GM12891 (cell line): ENCODE data around the gene SLCO2A1.

Experiments used
- POLR2A ChIP-seq: IDR thresholded peaks from 2 replicates; pipeline ENCODE4 v1.6.1; 2011; ENCODE audit warnings: low read depth, low read length, control low read depth
- POLR2AphosphoS5 ChIP-seq: IDR thresholded peaks from 2 replicates; pipeline ENCODE4 v1.6.1; 2011; ENCODE audit warnings: low read depth, low read length, control low read depth
- POU2F2 ChIP-seq: IDR thresholded peaks from 2 replicates; pipeline ENCODE4 v1.6.1; 2011; ENCODE audit warnings: low read depth, mild to moderate bottlenecking, control low read depth, low read length, moderate library complexity
- SPI1 ChIP-seq: IDR thresholded peaks from 2 replicates; pipeline ENCODE4 v1.6.1; 2011; ENCODE audit warnings: low read depth, low read length, control low read depth
- TAF1 ChIP-seq: IDR thresholded peaks from 2 replicates; pipeline ENCODE4 v1.6.1; 2011; ENCODE audit warnings: low read depth, low read length, control low read depth

DNA sequence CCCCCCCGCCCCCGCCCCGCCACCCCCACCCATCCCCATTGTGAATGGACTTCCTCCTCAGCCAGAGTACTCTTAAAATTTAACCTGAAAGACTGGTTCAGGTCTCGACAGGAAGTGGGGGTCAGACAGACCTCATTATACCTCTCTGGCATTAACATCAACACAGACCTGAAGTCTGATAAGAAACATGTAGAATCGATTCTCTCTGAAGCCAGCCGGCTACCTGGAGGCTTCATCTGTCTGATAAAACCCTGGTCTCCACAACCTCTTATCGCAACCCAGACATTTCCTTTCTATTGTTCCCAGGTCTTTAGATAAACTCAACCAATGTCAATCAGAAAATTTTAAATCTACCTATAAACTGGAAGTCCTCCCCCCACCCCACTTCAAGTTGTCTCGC is 42.6 kb downstream of the SLCO2A1 start:
- no peak for TF ChIP-seq POLR2A
- TF ChIP-seq POLR2AphosphoS5: no peak
- TF ChIP-seq TAF1: no peak
- no peak for TF ChIP-seq SPI1
- no peak for TF ChIP-seq POU2F2
